ENCODE data around the gene NSL1. TPM values are rescaled to one million over a fixed set of nuclear protein-coding genes. Genes with fewer than 3 reads are reported as not detected.

NSL1 gene
- total and polyA plus RNA-seq, 2 donors from 2014 or later: 19.5 to 34.5 TPM

GRCh38 chr1:212689758-212690529 is 101.6 kb downstream of the NSL1 start:
- Histone ChIP-seq H3K9ac (ENCODE audit: low read length in 3 of 3) (no peak overlapping the region), H3K27ac (ENCODE audit: low read depth in 2 of 2, low read length in 2 of 2) (no peak overlapping the region), H3K27me3 (ENCODE audit: control insufficient read depth, insufficient read depth, low read length) (no peaks in the 10 kb centered on the region), H3K4me3 (ENCODE audit: low read length in 3 of 3) (no peak overlapping the region), H3K9me3 (ENCODE audit: control insufficient read depth in 2 of 3, insufficient read depth in 1 of 3, low read length in 3 of 3) (no peaks in the 10 kb centered on the region), H3K4me1 (ENCODE audit: control insufficient read depth in 2 of 3, insufficient read depth in 2 of 3, low read depth in 1 of 3, low read length in 3 of 3) (no peaks in the 10 kb centered on the region), H3K36me3 (ENCODE audit: control insufficient read depth in 2 of 3, insufficient read depth in 3 of 3, low read length in 3 of 3) (no peaks in the 10 kb centered on the region)
- no peak for TF ChIP-seq CTCF (IDR thresholded peaks at IDR 0.05; ENCODE audit: borderline replicate concordance, extremely low read depth, insufficient read depth)
- DNase-seq (no peak), FAIRE-seq (no peak)
- intact Hi-C loops (cut with DNase I): no loop called here

GRCh38 chr1:212689196-212689725 is 102.3 kb downstream of the NSL1 start:
- no peak for FAIRE-seq
- no peak for TF ChIP-seq CTCF (IDR thresholded peaks at IDR 0.05; ENCODE audit: borderline replicate concordance, extremely low read depth, insufficient read depth)
- H3K27ac ChIP-seq (ENCODE audit: low read depth in 2 of 2, low read length in 2 of 2): no peak overlapping the region
- H3K36me3 ChIP-seq (ENCODE audit: control insufficient read depth in 2 of 3, insufficient read depth in 3 of 3, low read length in 3 of 3): no peaks in the 10 kb centered on the region
- no peak overlapping the region for H3K9ac ChIP-seq (ENCODE audit: low read length in 3 of 3)
- no peaks in the 10 kb centered on the region for H3K4me1 ChIP-seq (ENCODE audit: control insufficient read depth in 2 of 3, insufficient read depth in 2 of 3, low read depth in 1 of 3, low read length in 3 of 3)
- no peaks in the 10 kb centered on the region for H3K27me3 ChIP-seq (ENCODE audit: control insufficient read depth, insufficient read depth, low read length)
- no peak for DNase-seq
- no peak overlapping the region for H3K4me3 ChIP-seq (ENCODE audit: low read length in 3 of 3)
- no peaks in the 10 kb centered on the region for H3K9me3 ChIP-seq (ENCODE audit: control insufficient read depth in 2 of 3, insufficient read depth in 1 of 3, low read length in 3 of 3)
- intact Hi-C loops (cut with DNase I): no loop called here

- FAIRE-seq: no peak
- intact Hi-C loops (cut with DNase I): no loop called here
- Histone ChIP-seq H3K27me3 (ENCODE audit: control insufficient read depth, insufficient read depth, low read length) (no peaks in the 10 kb centered on the region), H3K4me3 (ENCODE audit: low read length in 3 of 3) (no peak overlapping the region), H3K4me1 (ENCODE audit: control insufficient read depth in 2 of 3, insufficient read depth in 2 of 3, low read depth in 1 of 3, low read length in 3 of 3) (no peaks in the 10 kb centered on the region), H3K9ac (ENCODE audit: low read length in 3 of 3) (no peak overlapping the region), H3K9me3 (ENCODE audit: control insufficient read depth in 2 of 3, insufficient read depth in 1 of 3, low read length in 3 of 3) (no peaks in the 10 kb centered on the region), H3K36me3 (ENCODE audit: control insufficient read depth in 2 of 3, insufficient read depth in 3 of 3, low read length in 3 of 3) (no peaks in the 10 kb centered on the region), H3K27ac (ENCODE audit: low read depth in 2 of 2, low read length in 2 of 2) (no peak overlapping the region)
- peak in 2 of 5 donors; percentile 16 to 59 for DNase-seq
- no peak for TF ChIP-seq CTCF (IDR thresholded peaks at IDR 0.05; ENCODE audit: borderline replicate concordance, extremely low read depth, insufficient read depth)
These were observed 103.1 kb downstream of the NSL1 start for GRCh38 chr1:212688341-212689047.
